Activated CD4-positive, alpha-beta memory T cell treated with anti-CD3 and anti-CD28 coated beads for 36 hours (primary cell): ENCODE results near the gene ISM2. TPM values are rescaled to one million over a fixed set of nuclear protein-coding genes. Genes with fewer than 3 reads are reported as not detected.

Experiments
- CTCF ChIA-PET: fragments of 350-600 bp; sonication (Branson Sonifier 250); formaldehyde crosslinking; loops from one replicate; lab custom pipeline; 2021; ENCODE audit warnings: antibody characterized with exemption, inconsistent platforms; lab: Charles Lee
- POLR2A ChIA-PET: fragments of 350-600 bp; sonication (Branson Sonifier 250); formaldehyde crosslinking; loops from one replicate; lab custom pipeline; 2021; ENCODE audit warnings: antibody characterized with exemption; lab: Charles Lee
- DNase-seq: peaks from one replicate; pipeline ENCODE4 v3.0.0-alpha.2; 2020
- H3K27ac Mint-ChIP-seq: one replicate; pipeline ENCODE4 v1.8.0; 2021; ENCODE audit warnings: mixed read lengths
- H3K27me3 Mint-ChIP-seq: one replicate; pipeline ENCODE4 v1.8.0; 2021; ENCODE audit warnings: mixed read lengths
- H3K36me3 Mint-ChIP-seq: one replicate; pipeline ENCODE4 v1.8.0; 2021; ENCODE audit warnings: mixed read lengths
- H3K4me1 Mint-ChIP-seq: one replicate; pipeline ENCODE4 v1.8.0; 2021; ENCODE audit warnings: low read depth, mixed read lengths
- H3K4me3 Mint-ChIP-seq: one replicate; pipeline ENCODE4 v1.8.0; 2021; ENCODE audit warnings: mild to moderate bottlenecking, mixed read lengths
- H3K9me3 Mint-ChIP-seq: one replicate; pipeline ENCODE4 v1.8.0; 2021; ENCODE audit warnings: mixed read lengths
- intact Hi-C: fragments of 100-400 bp; cut with micrococcal nuclease; formaldehyde crosslinking; loops from one replicate; pipeline ENCODE4 v1.15.1; 2023
- total RNA-seq, 2 experiments: library from RNA; stranded (reverse); gene quantifications; one replicate each; pipeline ENCODE4 v1.2.3, GENCODE V29; 2021

ISM2 gene
- total RNA-seq, 2 experiments from 2014 or later: not detected

- Mint-ChIP-seq H3K27ac (peak within 1 kb of the TSS; percentile 98), H3K9me3 (no peaks in the 10 kb centered on the region), H3K27me3 (no peaks in the 10 kb centered on the region), H3K4me3 (peak within 1 kb of the TSS; percentile 100), H3K36me3 (peaks cover 37% of the 10 kb centered on the region), H3K4me1 (peaks cover 35% of the 10 kb centered on the region)
- intact Hi-C loops: loop anchor here (1.0 to 10.0 kb wide), 16 partner anchors 80 to 693 kb away; partner anchors contain the start of genes ADCK1, ALKBH1, ANGEL1 and CIPC
- DNase-seq: peak; percentile 97
- CTCF ChIA-PET: interaction anchor here (0.6 to 2.5 kb wide), 7 partner anchors 81 to 305 kb away, joined by 3 to 10 read pairs (median 6); partner anchors contain the start of genes SAMD15 and TMED8
- POLR2A ChIA-PET: interaction anchor here (1.0 to 1.9 kb wide), 3 partner anchors 81 to 154 kb away, joined by 3 to 10 read pairs (median 5); partner anchors contain the start of genes SAMD15 and TMED8
Measured at GRCh38 chr14:77457522-77458248, 40.9 kb downstream of the ISM2 start, which contains the start of the genes AHSA1 and VIPAS39. Gene AHSA1 (plus strand): TSS chr14:77458093. CDS start chr14:77458190, 97 bp downstream. Gene VIPAS39 (minus strand): TSS chr14:77457601. CDS start chr14:77454102, 3,499 bp downstream.

GRCh38 chr14:77457115-77457521 lies 41.5 kb downstream of the ISM2 start:
- H3K36me3 Mint-ChIP-seq: peaks cover 35% of the 10 kb centered on the region
- peak overlapping the region; percentile 98 for H3K27ac Mint-ChIP-seq
- CTCF ChIA-PET: interaction anchor here (0.6 to 1.6 kb wide), 3 partner anchors 80 to 160 kb away, joined by 3 to 7 read pairs (median 3); partner anchors contain the start of genes SAMD15 and TMED8
- POLR2A ChIA-PET: interaction anchor here (1.0 to 1.9 kb wide), 3 partner anchors 80 to 154 kb away, joined by 3 to 10 read pairs (median 5); partner anchors contain the start of genes SAMD15 and TMED8
- H3K9me3 Mint-ChIP-seq: no peaks in the 10 kb centered on the region
- H3K4me1 Mint-ChIP-seq: peaks cover 35% of the 10 kb centered on the region
- H3K4me3 Mint-ChIP-seq: peak overlapping the region; percentile 100
- no peaks in the 10 kb centered on the region for H3K27me3 Mint-ChIP-seq
- DNase-seq: no peak
- intact Hi-C loops: loop anchor here (1.0 to 10.0 kb wide), 14 partner anchors 80 to 692 kb away; partner anchors contain the start of genes ADCK1, ALKBH1, ANGEL1 and CIPC

DNA sequence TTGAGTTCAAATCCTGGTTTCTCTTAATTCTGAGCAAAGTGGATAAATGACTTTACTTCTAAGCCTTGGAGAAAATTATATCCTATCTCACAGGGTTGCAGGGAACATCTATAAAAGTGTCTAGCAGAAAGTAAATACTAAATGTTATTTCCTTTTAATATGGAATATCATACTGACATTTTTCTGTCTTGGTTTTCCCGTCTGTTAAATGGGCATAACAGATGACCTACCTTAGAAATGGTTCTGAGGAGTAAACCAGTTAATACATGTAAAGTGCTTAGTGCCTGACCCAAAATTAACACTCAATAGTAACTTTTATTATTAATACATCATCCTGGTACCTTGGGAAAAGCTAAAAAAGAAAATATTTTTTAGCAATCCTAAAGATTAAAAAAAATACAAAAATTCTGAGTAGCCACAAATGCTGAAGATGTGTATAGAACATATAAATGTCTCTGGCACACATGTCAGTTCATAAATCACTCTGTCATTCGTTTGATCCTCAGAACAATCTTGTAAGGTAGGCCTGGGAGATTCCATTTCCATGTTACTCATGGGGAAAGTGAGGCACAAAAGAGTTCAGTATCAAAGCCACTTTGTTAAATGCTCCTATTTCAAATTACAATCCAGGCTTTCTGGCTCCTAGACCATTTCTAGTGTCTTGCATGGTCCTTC lies 42.5 kb downstream of the ISM2 start:
- POLR2A ChIA-PET: no interaction called here
- Mint-ChIP-seq H3K4me1 (peaks cover 26% of the 10 kb centered on the region), H3K36me3 (peaks cover 31% of the 10 kb centered on the region), H3K9me3 (no peaks in the 10 kb centered on the region), H3K27ac (no peak overlapping the region), H3K4me3 (peak overlapping the region; percentile 100), H3K27me3 (no peaks in the 10 kb centered on the region)
- CTCF ChIA-PET: interaction anchor here (1.6 kb wide), 1 partner anchor 140 kb away, joined by 7 read pairs; no protein-coding TSS in a partner anchor
- DNase-seq: no peak
- intact Hi-C loops: loop anchor here (5.0 to 10.0 kb wide), 4 partner anchors 304 to 691 kb away; partner anchors contain the start of genes ANGEL1 and VASH1

GRCh38 chr14:77442196-77442595 lies 56.4 kb downstream of the ISM2 start:
- no peaks in the 10 kb centered on the region for H3K9me3 Mint-ChIP-seq
- CTCF ChIA-PET: interaction anchor here (0.7 kb wide), 1 partner anchor 343 kb away, joined by 3 read pairs; no protein-coding TSS in a partner anchor
- DNase-seq: no peak
- H3K4me3 Mint-ChIP-seq: no peak overlapping the region
- H3K27me3 Mint-ChIP-seq: no peaks in the 10 kb centered on the region
- no peak overlapping the region for H3K27ac Mint-ChIP-seq
- intact Hi-C loops: no loop called here
- H3K4me1 Mint-ChIP-seq: no peaks in the 10 kb centered on the region
- POLR2A ChIA-PET: no interaction called here
- peaks cover 27% of the 10 kb centered on the region for H3K36me3 Mint-ChIP-seq

GRCh38 chr14:77439861-77440260 lies 58.8 kb downstream of the ISM2 start:
- H3K9me3 Mint-ChIP-seq: no peaks in the 10 kb centered on the region
- POLR2A ChIA-PET: no interaction called here
- no peak overlapping the region for H3K4me3 Mint-ChIP-seq
- H3K27ac Mint-ChIP-seq: no peak overlapping the region
- no peaks in the 10 kb centered on the region for H3K4me1 Mint-ChIP-seq
- CTCF ChIA-PET: no interaction called here
- H3K36me3 Mint-ChIP-seq: peaks cover 39% of the 10 kb centered on the region
- no peak for DNase-seq
- intact Hi-C loops: no loop called here
- no peaks in the 10 kb centered on the region for H3K27me3 Mint-ChIP-seq

- H3K36me3 Mint-ChIP-seq: peaks cover 42% of the 10 kb centered on the region
- H3K9me3 Mint-ChIP-seq: no peaks in the 10 kb centered on the region
- ChIA-PET POLR2A (no interaction called here), CTCF (interaction anchor here (1.3 to 2.5 kb wide), 2 partner anchors 61 to 123 kb away, joined by 3 to 7 read pairs; partner anchors contain the start of genes SAMD15 and TMED8)
- H3K4me3 Mint-ChIP-seq: no peak overlapping the region
- intact Hi-C loops: no loop called here
- no peaks in the 10 kb centered on the region for H3K4me1 Mint-ChIP-seq
- no peak overlapping the region for H3K27ac Mint-ChIP-seq
- DNase-seq: no peak
- no peaks in the 10 kb centered on the region for H3K27me3 Mint-ChIP-seq
Measured at GRCh38 chr14:77438596-77438995, 60.0 kb downstream of the ISM2 start.

DNA sequence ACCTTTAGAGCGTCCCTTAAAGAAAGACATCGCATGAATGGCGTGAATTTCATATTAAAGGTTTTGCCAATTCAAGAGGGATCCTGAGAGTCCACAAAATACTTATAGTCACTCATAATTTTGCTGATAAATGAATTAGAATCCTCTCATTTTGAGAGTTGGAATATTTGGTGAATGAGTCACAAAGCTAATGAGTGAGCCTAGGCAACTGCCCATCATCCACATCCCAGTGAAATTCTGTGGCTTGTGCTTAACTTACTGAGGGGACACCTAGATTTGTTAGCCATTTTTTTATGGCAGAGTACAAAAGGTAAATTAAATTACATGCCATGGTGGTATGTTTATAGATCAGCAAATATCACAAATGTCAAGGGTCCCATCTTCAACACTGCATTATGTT lies 62.6 kb downstream of the ISM2 start:
- H3K36me3 Mint-ChIP-seq: peaks cover 31% of the 10 kb centered on the region
- H3K27ac Mint-ChIP-seq: no peak overlapping the region
- POLR2A ChIA-PET: no interaction called here
- H3K9me3 Mint-ChIP-seq: no peaks in the 10 kb centered on the region
- no peaks in the 10 kb centered on the region for H3K4me1 Mint-ChIP-seq
- CTCF ChIA-PET: interaction anchor here (0.8 kb wide), 1 partner anchor 15 kb away, joined by 3 read pairs; no protein-coding TSS in a partner anchor
- no peaks in the 10 kb centered on the region for H3K27me3 Mint-ChIP-seq
- intact Hi-C loops: no loop called here
- DNase-seq: no peak
- no peak overlapping the region for H3K4me3 Mint-ChIP-seq

- POLR2A ChIA-PET: no interaction called here
- CTCF ChIA-PET: no interaction called here
Measured at GRCh38 chr14:77426396-77426795, 72.2 kb downstream of the ISM2 start.

GRCh38 chr14:77424862-77425261 lies 73.8 kb downstream of the ISM2 start:
- ChIA-PET POLR2A (no interaction called here), CTCF (no interaction called here)
- DNase-seq: no peak
- Mint-ChIP-seq H3K4me1 (no peaks in the 10 kb centered on the region), H3K9me3 (peaks cover 16% of the 10 kb centered on the region), H3K27ac (no peak overlapping the region), H3K36me3 (peaks cover 82% of the 10 kb centered on the region), H3K27me3 (no peaks in the 10 kb centered on the region), H3K4me3 (no peak overlapping the region)
- intact Hi-C loops: no loop called here

More at GRCh38 chr14:77426396-77426795, 72.2 kb downstream of the ISM2 start:
- no peak for DNase-seq
- Mint-ChIP-seq H3K27me3 (no peaks in the 10 kb centered on the region), H3K9me3 (peaks cover 4% of the 10 kb centered on the region), H3K27ac (no peak overlapping the region), H3K4me1 (no peaks in the 10 kb centered on the region), H3K36me3 (peaks cover 82% of the 10 kb centered on the region), H3K4me3 (no peak overlapping the region)
- intact Hi-C loops: no loop called here
